Fibroblast of skin of abdomen (primary cell): ENCODE data around the gene KCNC4. TPM values are rescaled to one million over a fixed set of nuclear protein-coding genes. Genes with fewer than 3 reads are reported as not detected.

Source experiments
- DNase-seq: peaks from one replicate; pipeline ENCODE4 v3.0.0-alpha.2; 2013
- polyA plus RNA-seq, 2 experiments: library from polyadenylated mRNA; unstranded; fragments of 120-200 nt; gene quantifications; one replicate each; pipeline ENCODE4 v1.2.1, GENCODE V29; 2013; ENCODE audit not compliant: insufficient read length in 2 of 2

Gene KCNC4
- 0.82 TPM for polyA plus RNA-seq (2013, experiment 1 of 2; ENCODE audit: insufficient read length)
- polyA plus RNA-seq (2013, experiment 2 of 2; ENCODE audit: insufficient read length): 0.77 TPM

DNA sequence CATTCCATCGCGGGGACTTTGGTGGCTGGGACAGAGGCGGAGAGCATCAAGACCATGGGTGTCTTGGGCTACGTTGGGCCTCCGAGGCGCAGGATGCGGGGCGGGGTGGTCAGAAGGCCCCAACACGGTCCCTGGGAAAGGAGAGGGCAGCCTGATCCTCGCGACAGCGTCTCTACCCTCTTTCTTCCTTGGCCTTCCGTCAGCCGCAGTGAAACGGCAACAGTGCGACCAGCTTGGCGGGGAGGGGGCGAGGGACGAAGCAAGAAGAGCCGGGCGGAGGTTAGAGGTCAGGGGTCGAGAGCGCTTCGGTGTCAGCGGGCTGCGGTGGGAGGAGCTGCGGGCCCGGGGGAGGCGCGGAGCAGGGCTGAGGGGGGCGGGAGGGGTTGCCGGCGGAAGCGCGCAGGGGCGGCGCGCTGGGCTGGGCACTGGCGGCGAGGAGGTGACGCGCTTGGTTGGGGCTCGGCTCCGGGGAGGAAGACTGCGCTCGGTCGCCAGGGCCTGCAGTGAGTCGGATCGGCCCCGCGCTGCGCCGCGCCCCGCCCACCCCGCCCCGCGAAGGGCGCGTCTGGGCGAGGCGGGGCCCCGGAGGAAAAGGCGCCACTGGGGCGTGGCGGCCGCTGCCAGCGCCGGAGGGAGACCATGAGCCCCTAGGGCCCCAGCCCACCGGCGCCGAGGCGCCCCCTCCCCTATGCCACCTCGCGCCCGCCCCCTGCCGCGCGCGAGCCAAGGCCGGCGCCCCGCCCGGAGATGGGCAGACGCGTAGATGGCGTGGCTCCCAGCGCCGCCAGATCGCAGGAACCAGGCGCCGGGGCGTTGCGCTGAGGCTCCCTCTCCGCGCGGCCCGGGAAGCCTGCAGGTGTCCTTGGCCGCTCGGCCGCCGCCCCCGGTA is at the start of gene KCNC4:
TSS of gene KCNC4 (plus strand) at position 600 of the 889 bp plus-strand sequence. CDS start 1,186 bp downstream, outside the sequence.
- peak; percentile 60 for DNase-seq

- no peak for DNase-seq
Observed at GRCh38 chr1:110160538-110161100, 49.5 kb upstream of the KCNC4 start.

GRCh38 chr1:110161165-110161564 is 48.9 kb upstream of the KCNC4 start:
- no peak for DNase-seq

DNA sequence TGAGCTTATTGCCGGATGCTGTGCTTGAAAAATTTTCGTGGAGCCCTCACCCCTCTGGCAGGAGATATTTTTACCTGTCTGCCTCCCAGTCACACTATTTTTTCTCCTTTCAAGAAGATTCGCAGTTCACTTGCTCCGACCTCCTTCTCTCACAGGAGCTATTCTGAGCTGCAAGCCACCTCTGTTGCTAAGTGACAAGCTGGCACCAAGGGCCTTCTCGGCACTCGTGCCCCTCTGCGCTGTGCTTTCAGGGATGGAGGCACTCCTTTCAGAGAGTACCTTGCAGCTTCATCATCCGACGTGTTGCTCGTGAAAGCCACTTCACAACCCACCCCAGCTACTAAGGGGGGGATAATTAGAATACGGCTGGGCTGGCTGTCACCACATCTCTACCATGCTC is 48.3 kb upstream of the KCNC4 start:
- DNase-seq: no peak

GRCh38 chr1:110163591-110163990 is 46.5 kb upstream of the KCNC4 start:
- DNase-seq: no peak

DNA sequence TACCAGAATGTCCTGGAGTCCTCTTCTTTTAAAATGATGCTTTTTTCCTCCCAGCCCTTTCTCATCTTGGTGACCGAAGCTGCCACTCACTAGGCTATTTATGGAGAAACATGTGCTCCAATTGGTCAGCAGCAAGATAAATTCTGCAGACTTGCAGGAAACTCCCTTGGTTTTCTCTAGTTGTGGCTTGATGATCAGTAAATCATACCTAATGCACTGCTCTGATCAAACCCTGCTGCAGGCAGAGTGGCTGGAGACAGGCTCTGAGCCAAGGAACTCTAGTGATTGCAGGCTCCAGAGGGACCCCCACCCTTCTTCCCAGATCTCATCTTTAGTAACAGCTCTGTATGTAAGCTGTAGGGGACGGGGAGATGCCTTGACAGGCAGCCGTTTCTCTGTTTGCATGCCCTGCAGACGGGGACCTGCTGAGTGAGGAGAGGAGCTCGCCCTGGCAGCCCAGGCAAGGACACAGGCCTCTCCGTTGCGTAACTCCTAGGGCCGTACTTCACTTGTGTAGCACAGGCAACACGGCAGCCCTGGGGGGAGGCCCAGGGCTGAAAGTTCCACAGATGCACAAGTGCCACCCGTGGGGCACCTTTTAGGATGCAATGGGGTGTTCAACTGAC is 45.3 kb upstream of the KCNC4 start:
- DNase-seq: no peak

DNA sequence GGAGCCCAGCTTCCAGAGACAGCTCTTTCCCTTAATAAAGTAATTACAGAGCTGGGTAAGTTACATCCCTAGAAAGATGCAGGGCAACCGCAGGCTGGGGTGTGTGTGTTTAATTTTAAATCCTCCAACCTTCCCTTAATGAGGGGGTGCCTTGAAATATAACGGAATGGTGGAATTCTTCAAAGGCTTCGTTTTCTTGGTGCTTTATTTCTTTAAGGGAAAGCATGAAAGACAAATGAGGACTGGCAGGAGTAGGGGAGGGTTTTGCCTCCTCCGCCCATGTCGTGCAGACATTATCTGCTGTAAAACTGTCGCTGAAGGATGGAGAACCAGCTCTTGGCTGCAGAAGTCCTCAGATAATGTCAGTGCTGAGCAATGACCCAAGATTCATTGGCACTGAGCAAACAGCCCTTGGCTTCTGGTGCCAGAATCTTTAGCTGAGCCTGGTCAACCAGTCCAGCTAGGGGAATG is 44.3 kb upstream of the KCNC4 start:
- DNase-seq: no peak

GRCh38 chr1:110166861-110167260 is 43.3 kb upstream of the KCNC4 start:
- no peak for DNase-seq

DNA sequence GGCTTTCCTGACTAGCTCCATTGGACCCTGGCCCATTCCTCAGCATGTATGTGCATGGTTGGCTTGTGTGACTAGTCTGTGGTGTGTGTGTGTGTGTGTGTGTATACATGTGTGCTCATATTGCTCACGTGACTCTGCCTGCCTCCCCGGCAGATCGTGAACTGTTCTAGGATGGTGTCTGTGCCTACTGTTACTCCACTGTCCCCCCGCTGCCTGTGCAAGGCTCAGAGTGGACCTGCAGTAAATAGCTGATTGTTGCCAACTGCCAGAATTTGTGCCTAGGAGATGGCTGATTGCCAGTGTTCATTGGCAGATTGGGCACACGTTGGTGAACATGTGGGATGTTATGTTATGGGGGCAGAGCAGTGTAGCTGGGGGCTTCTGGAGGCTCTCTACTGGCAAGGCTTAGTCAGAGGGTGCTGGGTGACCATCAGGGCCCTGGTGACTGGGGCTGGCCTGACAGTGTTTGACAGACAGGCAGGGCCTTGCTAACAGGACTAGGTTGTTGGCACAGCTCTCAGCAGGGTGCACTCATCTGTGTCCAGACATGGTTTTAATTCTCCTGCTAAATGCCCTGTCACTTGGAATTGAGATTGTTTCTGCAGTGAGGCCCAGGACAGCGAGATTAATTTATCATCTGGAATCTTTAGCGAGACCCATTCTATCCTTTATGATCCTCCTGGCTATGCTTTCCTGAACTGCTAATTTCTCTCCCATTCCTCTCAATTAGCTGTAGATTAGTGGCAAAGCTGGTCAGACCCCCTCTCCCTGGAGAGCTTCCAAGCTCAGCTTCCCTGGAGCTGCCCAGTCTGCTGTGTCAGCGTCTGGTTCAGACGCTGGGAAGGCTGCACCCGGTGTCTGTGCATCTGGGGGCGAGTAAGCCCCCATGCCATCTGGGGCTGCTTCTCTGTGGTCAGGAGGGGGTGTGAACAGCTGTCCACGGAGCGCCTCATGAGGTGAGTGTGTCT is 39.1 kb upstream of the KCNC4 start:
- peak; percentile 36 for DNase-seq

DNA sequence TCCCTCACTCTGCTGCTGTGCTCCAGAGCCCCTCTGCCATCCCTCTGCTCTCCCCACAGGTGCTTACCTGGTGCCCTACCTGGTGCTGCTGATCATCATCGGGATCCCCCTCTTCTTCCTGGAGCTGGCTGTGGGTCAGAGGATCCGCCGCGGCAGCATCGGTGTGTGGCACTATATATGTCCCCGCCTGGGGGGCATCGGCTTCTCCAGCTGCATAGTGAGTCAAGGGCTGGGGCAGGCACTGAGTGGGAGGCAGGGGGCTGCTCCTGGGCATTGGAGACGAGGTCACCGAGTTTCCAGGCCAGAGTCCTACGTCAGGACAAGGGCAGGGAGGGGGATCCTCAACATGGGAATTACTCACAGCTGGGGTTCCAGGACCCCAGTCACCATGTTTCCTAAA is 38.1 kb upstream of the KCNC4 start:
- DNase-seq: no peak

DNA sequence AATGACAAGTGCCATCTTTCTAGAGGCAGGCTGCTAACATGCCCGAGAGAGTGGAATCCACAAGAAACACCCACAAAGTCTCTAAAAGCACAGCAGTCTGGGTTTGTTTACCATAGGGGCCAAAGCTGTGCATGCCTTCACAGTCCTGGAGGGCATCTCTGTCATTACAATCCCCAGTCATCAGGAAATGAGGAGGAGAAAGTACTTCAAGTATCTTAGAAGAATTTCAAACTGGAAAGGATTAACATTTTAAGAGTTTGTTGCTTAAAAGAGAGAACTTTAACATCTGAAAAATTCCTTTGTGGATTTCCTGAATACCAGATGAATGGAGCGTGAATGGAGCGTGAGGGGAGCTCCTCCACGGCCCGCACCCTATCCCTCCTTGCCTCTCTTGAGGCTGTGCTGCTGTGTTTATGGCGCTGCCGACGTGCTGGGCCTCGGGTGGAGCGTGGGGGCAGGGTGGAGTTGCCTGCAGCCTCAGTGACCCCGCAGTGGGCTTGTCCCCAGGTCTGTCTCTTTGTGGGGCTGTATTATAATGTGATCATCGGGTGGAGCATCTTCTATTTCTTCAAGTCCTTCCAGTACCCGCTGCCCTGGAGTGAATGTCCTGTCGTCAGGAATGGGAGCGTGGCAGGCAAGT is 36.5 kb upstream of the KCNC4 start:
- DNase-seq: peak; percentile 27

DNA sequence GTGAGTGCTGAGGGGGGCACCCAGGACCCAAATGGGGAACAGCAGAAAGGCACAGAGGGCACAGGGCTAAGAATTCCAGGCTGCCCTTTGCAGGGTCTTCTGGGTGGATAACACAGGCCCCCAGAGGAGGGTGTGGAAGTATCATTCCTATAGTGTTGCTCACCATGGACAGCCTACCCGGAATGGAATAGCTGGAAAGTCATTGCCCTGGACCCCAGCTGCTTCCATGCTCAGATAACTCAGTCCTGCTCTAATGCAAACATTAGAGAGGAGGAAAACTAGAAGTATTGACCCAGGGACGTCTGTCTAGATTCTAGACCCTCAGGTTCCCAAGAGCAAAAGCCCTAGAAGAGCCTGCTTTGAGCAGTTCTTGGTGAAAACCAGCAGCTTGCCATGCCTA is 35.2 kb upstream of the KCNC4 start:
- DNase-seq: no peak

GRCh38 chr1:110176299-110176956 is 33.7 kb upstream of the KCNC4 start:
- peak; percentile 4 for DNase-seq

DNA sequence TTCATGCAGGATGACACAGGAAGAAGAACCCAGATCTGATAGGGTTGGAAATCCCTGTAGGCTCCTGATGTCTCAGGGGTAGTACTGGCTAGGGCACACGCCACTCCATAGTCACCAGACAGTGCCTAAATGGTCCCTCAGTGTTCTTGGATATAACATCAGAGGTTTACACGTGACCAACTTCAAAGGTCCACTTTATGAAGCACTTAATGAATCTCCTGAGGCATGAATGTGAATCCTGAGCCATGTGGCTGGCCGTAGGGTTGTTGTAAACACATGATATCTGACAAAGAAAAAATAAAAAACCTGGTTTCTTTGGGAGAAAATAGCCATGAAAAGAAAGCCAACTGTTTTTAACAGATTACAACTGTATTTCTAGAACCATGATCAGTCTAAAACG is 32.3 kb upstream of the KCNC4 start:
- DNase-seq: no peak

- no peak for DNase-seq
Observed at GRCh38 chr1:110183642-110184167, 26.4 kb upstream of the KCNC4 start.

DNA sequence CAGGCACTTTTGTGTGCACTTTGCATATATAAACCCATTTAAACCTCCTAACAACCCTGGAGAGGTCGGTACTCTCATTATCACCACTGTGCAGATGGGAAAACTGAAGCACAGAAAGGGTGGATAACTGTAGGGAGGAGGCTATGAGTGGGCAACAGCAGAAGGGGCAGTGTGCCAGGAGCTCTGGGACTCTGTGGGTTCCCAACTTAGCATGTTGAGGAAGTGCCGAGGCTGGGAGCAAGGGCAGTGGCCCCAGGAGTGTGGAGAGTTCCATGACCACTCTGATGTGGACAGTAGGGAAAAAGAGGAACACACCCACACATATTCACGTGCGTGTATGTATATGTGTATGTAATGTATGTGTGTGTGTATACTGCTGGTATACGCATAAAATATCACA is 25.7 kb upstream of the KCNC4 start:
- DNase-seq: no peak

- no peak for DNase-seq
Observed at GRCh38 chr1:110185181-110185580, 24.9 kb upstream of the KCNC4 start.

DNA sequence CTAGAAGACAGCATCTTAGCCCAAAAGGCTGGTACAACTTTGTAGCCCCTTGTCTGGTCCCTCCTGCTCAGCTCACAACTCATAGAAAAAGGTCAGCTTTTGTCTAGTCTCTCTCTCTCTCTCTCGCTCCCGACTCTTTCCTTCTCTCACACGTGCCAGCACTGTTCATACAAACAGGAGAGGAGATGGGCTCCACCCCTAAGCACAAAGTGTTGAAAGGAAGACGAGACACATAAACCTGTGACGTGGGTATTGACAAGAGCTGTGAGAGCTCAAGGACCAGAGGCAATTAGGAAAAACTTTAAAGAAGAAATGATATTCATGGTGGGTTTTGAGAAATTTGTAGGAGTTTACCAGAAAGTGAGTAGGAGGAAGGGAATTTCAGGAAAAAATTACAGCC is 23.6 kb upstream of the KCNC4 start:
- no peak for DNase-seq

DNA sequence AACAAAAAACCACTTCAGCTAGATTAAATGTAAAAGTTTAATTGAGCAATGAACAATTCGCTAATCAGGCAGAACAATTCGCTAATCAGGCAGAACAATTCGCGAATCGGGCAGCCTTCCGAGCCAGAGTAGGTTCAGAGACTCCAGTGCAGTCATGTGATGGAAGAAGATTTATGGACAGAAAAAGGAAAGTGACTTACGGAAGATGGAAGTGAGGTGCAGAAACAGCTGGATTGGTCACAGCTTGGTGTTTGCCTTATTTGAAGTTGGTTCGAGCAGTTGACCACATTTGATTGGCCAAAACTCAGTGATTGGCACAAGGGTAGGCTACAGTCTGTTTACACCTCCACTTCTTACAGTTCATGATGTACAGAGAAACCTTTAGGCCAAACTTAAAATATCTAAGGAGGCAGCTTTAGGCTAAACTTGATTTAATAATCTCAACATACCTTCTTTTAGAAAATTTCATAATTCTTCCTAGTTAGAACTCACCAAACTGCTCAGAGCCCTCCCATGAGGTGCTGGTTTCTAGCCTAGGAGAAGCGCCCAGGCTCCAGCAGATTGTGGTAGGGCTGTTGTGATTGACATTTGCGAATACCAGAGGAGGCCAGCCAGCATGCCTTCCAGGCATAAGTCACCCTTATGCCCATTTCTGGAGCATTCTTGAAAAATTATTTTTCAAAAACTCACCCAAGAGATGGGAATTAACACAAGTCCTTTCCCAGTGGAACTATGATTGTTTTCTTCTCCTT is 22.8 kb upstream of the KCNC4 start:
- DNase-seq: peak; percentile 20

DNA sequence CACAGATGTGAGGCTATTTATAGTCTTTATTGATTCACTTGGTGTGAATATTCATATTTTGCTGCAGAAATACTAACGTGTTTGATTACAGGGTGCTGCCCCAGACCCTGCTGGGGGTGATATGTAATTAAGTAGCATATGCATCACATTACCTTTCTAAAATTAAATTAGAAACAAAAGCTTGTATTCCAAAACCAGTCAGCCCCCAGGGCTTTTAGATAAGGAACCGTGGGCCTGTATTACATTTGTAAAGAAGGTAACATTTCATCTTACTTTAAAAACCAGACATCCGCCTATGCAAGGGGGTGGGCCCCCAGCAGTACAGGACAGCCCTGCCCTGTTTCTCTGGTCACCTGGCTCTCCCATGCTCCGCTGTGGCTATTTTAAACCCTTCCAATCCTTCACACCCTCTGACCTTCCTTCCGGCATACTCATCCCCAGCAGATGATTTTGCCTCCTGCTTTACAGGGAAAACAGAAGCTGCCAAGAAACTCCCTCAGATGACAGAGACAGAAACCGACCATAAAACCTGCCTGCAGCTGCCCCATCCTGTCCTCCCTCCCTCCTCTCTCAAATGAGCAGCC is 22.0 kb upstream of the KCNC4 start:
- DNase-seq: peak; percentile 21
